HG03521 (cell line): ENCODE results near the gene CFDP1.

ENCODE experiments used
- ATAC-seq: cut with Tn5 transposase; IDR thresholded peaks from one replicate; pipeline ENCODE4 v1.9.1; 2021; ENCODE audit warnings: mild to moderate bottlenecking, moderate library complexity; ENCODE audit not compliant: unreplicated experiment

The CFDP1 gene

GRCh38 chr16:75323933-75324332 is 109.4 kb downstream of the CFDP1 start:
- no peak for ATAC-seq

DNA sequence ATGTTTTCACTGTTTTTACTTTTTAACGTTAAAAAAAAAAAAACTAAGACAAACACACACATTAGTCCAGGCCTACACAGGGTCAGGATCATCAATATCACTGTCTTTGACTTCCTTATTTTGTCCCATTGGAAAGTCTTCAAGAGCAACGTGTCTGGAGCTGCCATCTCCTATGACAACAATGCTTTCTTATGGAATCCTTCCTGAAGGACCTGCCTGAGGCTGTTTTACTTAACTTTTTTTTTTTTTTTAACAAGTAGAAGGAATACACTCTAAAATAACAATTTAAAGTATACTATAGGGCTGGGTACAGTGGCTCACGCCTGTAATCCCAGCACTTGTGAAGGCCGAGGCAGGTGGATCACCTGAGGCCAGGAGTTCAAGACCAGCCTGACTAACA is 110.1 kb downstream of the CFDP1 start:
- no peak for ATAC-seq

GRCh38 chr16:75322740-75323139 is 110.6 kb downstream of the CFDP1 start:
- no peak for ATAC-seq

- ATAC-seq: no peak
Observed at GRCh38 chr16:75320435-75320834, 112.9 kb downstream of the CFDP1 start.

DNA sequence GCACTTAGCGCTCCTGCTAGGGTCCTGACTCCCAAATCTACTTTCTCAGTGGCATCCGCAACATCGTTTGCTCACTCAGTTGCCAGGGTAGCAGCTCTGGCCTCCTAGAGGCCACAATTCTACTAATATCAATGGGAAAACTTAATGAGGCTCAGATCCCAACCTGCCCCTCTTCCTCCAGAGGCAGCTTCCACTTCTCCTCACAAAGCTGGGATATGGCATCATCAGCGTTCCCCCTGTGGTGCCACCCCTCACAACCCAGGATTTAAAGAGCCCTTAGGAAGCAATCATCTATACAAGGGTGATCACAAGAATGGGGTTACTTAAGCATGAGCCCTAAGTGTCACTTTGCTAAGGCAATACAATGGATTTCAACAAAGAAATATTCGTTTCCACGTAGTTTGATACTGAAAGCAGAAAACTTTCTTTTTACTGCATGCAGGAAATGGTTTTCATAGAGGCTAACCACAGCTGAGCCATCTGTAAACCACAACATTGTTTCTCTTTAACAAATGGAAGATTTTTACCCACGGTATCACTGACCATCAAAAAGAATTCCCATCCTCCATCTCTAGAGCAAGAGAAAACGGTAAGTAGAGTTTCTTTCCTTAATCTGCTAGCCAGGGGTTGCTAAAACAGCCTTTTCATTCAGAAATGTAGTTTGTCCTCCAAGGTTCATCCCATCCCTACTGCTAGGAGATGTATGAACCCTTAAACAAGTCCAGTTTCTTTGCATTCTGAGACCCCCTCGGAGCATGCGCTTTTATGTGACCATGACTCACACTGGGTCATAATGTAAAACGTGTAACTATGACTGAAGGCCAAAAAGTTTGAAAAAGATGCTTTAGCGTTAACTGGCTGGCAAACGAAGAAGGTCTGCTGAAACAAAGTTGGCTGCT is 113.5 kb downstream of the CFDP1 start:
- ATAC-seq: peak; percentile 72

DNA sequence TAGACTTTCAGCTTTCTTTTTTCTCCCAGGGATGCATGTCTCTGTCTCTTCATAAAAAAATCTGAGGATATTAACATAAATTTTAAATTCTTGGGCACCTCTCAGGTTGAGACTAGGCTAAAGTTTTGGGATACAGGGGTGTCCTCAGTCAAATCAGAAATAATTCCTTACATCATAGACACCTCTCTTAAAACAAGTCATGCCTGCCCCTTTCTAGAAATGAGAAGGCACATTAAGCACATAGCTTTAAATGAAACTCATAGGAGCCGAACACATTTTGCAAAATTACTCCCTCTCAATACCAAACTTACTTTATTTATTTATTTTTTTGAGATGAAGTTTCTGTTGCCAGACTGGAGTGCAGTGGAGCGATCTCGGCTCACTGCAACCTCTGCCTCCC is 114.6 kb downstream of the CFDP1 start:
- no peak for ATAC-seq

DNA sequence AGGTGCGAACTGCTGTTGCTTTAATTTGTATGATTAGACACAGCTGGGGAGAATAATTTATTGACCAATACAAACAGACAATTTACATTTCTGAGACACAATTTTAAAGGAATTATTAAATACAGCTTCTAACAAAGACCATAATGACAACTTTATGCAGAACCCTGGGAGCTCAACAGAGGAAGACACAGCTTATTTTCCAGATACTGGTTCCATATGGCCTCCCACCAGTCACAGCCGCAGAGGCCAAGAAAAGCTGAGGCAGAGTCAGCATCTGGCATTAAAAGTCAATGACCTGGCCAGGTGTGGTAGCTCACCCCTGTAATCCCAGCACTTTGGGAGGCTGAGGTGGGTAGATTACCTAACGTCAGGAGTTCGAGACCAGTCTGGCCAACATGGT is 115.8 kb downstream of the CFDP1 start:
- ATAC-seq: no peak

- ATAC-seq: no peak
Observed at GRCh38 chr16:75317101-75317522, 116.2 kb downstream of the CFDP1 start.

- no peak for ATAC-seq
Observed at GRCh38 chr16:75315539-75316306, 117.6 kb downstream of the CFDP1 start.

DNA sequence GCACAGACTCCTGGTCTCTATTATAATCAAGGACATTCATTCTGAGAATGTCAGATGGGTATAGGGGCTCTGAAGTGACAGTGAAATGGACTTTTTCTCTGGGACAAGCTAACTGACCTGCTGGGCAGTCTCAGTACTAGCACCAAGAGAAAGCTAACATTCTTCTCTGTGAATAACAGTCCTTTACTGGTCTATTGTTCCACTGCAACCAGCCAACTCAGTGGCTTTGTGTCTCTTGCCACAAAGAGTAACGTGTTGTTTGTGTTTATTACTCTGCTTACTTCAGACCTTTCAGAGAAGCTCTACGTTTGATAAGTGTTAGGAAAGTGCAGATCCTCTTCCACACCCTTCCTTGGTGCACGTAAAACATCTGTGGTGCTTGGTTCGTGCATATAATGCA is 120.4 kb downstream of the CFDP1 start:
- ATAC-seq: no peak

DNA sequence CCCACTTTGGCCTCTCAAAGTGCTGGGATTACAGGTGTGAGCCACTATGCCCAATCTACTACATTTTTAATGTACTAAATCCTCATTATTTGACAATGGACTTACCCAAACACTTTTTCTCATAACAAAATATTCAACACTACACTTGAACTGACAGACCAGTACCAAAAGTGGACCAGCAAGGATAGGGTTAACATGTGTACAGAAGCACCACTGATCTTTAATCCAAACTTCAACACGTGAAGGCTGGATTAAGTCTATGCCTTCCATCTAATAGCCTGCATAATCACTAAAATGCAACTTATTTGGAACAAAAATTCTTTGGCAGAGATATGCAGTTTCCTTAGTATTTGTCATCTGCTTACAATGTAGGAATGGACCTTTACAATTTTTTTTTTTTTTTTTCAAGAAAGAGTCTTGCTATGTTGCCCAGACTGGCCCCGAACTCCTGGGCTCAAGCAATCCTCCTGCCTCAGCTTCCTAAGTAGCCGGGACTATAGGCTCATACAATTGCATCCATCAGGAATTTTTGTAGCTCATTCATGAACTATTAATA is 121.8 kb downstream of the CFDP1 start:
- ATAC-seq: no peak

DNA sequence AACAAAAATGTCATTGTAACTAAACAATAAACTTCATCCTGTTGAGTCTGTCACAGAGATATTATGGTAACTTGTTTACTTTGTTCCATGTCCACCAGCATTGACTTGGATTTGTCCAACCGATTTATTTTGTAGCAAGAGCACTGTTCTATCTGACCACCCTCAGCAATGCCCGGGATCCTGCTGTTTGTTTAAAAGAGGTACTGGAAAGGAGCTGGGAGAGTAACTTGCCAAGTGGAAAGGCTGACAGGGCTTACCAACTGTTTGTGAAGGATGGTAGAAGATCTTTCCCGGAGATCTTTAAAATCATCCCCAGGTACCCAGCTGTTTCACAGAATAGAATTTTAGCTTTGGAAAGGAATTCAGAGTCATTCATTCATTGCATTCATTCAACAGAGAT is 122.8 kb downstream of the CFDP1 start:
- ATAC-seq: no peak

DNA sequence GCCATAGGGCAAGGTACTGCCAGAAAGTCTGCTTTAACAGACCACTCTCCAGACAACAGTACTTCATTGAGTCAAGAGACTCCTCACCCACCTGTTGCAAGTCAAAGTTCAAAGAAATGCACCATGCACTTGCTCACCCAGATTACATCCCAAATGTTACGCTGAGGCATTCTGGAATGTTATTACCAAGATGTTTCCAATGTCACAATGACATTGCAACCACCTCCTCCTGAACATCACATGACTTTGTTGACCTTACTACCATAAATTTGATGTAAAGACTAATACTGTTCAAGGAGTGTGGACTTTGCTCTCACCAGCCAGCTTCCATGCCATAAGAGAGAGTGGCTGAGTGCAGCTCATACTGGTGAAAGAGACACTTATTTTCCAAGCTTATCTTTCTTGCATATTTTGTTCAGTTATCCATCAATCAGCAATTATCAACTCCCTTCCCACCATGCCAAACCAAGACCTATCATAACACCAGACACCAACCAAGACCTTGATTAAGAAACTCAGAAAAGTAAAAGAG is 123.3 kb downstream of the CFDP1 start:
- no peak for ATAC-seq

GRCh38 chr16:75309156-75309555 is 124.1 kb downstream of the CFDP1 start:
- no peak for ATAC-seq

GRCh38 chr16:75308011-75308410 is 125.3 kb downstream of the CFDP1 start:
- no peak for ATAC-seq

DNA sequence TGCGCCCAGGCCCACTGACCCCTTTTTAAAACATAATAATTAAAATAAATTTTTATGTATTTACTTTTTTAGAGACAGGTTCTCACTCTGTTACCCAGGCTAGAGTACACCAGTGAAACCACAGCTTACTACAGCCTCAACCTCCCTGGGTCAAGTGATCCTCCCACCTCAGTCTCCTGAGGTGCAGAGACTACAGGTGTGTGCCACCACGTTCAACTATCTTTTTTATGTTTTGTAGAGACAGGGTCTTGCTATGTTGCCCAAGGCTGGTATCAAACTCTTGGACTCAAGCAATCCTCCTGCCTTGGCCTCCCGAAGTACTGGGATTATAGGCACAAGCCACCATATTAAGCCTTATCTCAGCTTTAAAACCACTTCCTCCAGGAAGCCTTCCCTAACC is 125.8 kb downstream of the CFDP1 start:
- ATAC-seq: no peak

- no peak for ATAC-seq
Observed at GRCh38 chr16:75306099-75306762, 127.1 kb downstream of the CFDP1 start.

DNA sequence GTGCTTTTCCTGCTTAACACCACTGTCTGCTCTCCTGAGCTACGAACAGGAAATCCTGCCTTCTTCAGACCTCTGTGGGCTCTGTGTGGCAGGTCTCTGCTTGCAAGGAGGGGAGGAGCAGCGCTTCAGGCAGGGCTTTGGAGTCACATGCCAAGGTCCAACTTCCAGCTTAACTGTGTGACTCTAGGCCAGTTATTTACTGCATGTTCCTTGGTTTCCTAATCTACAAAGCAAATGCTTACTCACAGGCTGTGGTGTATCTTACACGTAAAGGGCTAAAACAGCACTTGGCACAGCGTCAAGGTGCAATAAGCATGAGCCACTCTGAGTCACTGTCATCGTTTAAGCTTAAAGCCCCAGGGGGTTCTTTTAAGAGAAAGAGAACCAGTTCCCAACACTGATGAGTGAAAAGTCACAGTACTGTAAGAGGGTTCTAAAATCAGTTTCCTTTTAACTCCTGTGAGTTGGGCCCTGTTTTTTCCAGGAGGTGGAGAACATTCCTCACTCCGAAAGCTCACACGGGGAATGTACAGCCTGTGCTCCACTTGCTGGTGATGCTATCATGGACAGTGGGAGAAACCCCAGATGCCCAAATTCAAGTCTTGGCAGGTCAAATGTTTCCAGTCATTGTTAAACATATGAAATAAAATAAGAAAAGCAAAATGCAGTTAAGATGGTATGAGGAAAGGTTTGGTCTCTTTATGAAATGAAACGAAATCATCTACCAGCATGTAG is 127.8 kb downstream of the CFDP1 start:
- peak; percentile 73 for ATAC-seq

- ATAC-seq: no peak
Observed at GRCh38 chr16:75304521-75305363, 128.6 kb downstream of the CFDP1 start.
